ENCODE data around the gene MDM2.

Gene MDM2

GRCh38 chr12:68807576-68808387, at the start of gene MDM2:
Gene MDM2, plus strand, starts transcription at chr12:68808177. Its CDS starts 301 bp downstream, at chr12:68808478.
- peak; percentile 96 for DNase-seq

GRCh38 chr12:68759852-68760251, 48.1 kb upstream of the MDM2 start:
- DNase-seq = no peak

- DNase-seq = no peak
Observed at GRCh38 chr12:68760806-68761441, 47.1 kb upstream of the MDM2 start.

GRCh38 chr12:68761442-68761812, 46.5 kb upstream of the MDM2 start:
- no peak for DNase-seq

- no peak for DNase-seq
Observed at GRCh38 chr12:68761901-68762630, 45.9 kb upstream of the MDM2 start.

GRCh38 chr12:68762691-68763090, 45.3 kb upstream of the MDM2 start:
- no peak for DNase-seq

- DNase-seq = no peak
Observed at GRCh38 chr12:68765696-68766095, 42.3 kb upstream of the MDM2 start.

- no peak for DNase-seq
Observed at GRCh38 chr12:68766646-68767045, 41.3 kb upstream of the MDM2 start.

GRCh38 chr12:68767191-68767590, 40.8 kb upstream of the MDM2 start:
- DNase-seq = no peak

- DNase-seq = no peak
Observed at GRCh38 chr12:68768431-68768939, 39.5 kb upstream of the MDM2 start.

- no peak for DNase-seq
Observed at GRCh38 chr12:68769941-68770340, 38.0 kb upstream of the MDM2 start.

- DNase-seq = no peak
Observed at GRCh38 chr12:68771223-68771925, 36.6 kb upstream of the MDM2 start.

- DNase-seq = no peak
Observed at GRCh38 chr12:68772714-68773113, 35.3 kb upstream of the MDM2 start.

- DNase-seq = no peak
Observed at GRCh38 chr12:68773582-68773981, 34.4 kb upstream of the MDM2 start.

GRCh38 chr12:68775121-68775630, 32.8 kb upstream of the MDM2 start:
- DNase-seq = no peak

- no peak for DNase-seq
Observed at GRCh38 chr12:68776976-68777610, 30.9 kb upstream of the MDM2 start.

GRCh38 chr12:68779280-68779679, 28.7 kb upstream of the MDM2 start:
- no peak for DNase-seq

- no peak for DNase-seq
Observed at GRCh38 chr12:68780731-68781130, 27.2 kb upstream of the MDM2 start.

- no peak for DNase-seq
Observed at GRCh38 chr12:68781728-68782127, 26.2 kb upstream of the MDM2 start.

- no peak for DNase-seq
Observed at GRCh38 chr12:68784015-68784414, 24.0 kb upstream of the MDM2 start.

GRCh38 chr12:68785358-68785757, 22.6 kb upstream of the MDM2 start:
- no peak for DNase-seq

- no peak for DNase-seq
Observed at GRCh38 chr12:68785823-68786222, 22.2 kb upstream of the MDM2 start.
